ENCODE results near the gene RNF212. TPM values are rescaled to one million over a fixed set of nuclear protein-coding genes. Genes with fewer than 3 reads are reported as not detected.

The RNF212 gene
- total RNA-seq, 6 donors from 2014 or later, result 2.7 to 14.7 (median 5.3) TPM

DNA sequence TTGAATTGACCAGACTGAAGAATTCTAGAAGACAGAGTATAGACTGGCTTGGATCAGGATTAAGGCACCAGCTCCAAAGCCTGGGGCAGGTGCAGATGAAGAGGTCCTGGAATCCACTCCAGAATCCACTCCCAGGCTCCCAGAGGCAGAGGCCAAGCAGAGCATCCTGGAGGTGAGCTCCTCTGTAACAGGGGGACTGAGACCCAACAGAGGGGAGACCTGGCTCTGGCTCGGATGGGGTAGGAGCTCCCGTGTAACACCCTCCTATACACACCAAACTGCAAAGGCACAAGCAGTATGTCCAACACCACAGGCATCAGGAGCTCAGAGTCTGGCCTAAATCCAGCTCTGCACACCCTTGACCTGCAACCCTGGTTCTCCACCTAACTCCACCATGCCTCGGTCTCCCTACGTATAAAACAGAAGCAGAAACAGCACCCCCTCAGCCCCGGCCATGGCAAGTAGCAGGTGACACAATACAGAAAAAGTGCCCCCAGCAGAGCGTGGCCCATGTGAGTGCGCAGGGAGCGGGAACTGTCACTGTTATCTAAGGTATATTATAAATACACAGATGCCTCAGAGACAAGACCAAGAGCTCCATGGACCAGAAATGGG lies 14.9 kb downstream of the RNF212 start:
- H3K4me3 ChIP-seq, result no peak overlapping the region
- ATAC-seq (ENCODE audit: low FRiP score in 2 of 2), result peak in 1 of 2 donors; percentile 15
- no peaks in the 10 kb centered on the region for H3K36me3 ChIP-seq
- H3K27ac ChIP-seq, result no peak overlapping the region
- WGBS, 2 donors, result 95 to 97% methylated on average over 6 to 8 of the region's 8 CpGs
- no peaks in the 10 kb centered on the region for H3K27me3 ChIP-seq
- H3K4me1 ChIP-seq, result no peaks in the 10 kb centered on the region
- no peak for DNase-seq
- H3K9me3 ChIP-seq, result no peaks in the 10 kb centered on the region
- no peak for TF ChIP-seq EP300 (IDR thresholded peaks at IDR 0.05)
- TF ChIP-seq, protein P1, sequence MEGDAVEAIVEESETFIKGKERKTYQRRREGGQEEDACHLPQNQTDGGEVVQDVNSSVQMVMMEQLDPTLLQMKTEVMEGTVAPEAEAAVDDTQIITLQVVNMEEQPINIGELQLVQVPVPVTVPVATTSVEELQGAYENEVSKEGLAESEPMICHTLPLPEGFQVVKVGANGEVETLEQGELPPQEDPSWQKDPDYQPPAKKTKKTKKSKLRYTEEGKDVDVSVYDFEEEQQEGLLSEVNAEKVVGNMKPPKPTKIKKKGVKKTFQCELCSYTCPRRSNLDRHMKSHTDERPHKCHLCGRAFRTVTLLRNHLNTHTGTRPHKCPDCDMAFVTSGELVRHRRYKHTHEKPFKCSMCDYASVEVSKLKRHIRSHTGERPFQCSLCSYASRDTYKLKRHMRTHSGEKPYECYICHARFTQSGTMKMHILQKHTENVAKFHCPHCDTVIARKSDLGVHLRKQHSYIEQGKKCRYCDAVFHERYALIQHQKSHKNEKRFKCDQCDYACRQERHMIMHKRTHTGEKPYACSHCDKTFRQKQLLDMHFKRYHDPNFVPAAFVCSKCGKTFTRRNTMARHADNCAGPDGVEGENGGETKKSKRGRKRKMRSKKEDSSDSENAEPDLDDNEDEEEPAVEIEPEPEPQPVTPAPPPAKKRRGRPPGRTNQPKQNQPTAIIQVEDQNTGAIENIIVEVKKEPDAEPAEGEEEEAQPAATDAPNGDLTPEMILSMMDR (IDR thresholded peaks at IDR 0.05), result no peak

DNA sequence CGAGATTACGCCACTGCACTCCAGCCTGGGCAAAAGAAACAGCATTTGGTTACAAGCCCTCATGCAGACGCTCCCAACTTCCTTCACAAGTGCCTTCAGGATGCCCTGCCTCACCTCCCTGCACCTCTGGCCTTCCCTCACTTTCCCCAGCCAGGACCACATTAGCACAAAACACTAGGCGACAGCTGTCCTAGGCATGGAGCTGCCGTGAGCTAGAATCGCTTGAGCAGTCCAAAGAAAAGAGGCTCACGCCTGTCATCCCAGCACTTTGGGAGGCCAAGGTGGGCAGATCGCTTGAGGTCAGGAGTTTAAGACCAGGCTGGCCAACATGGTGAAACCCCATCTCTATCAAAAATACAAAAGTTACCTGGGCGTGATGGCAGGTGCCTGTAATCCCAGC lies 15.8 kb downstream of the RNF212 start:
- DNase-seq (no peak), ATAC-seq (ENCODE audit: low FRiP score in 2 of 2) (no peak)
- 80 to 88% methylated on average over 9 of the region's 9 CpGs for WGBS, 2 donors
- Histone ChIP-seq H3K27me3 (no peaks in the 10 kb centered on the region), H3K4me3 (no peak overlapping the region), H3K27ac (no peak overlapping the region), H3K36me3 (no peaks in the 10 kb centered on the region), H3K9me3 (no peaks in the 10 kb centered on the region), H3K4me1 (no peaks in the 10 kb centered on the region)
- TF ChIP-seq EP300 (IDR thresholded peaks at IDR 0.05) (no peak), POLR2A (IDR thresholded peaks at IDR 0.05) (no peak), POLR2AphosphoS5 (IDR thresholded peaks at IDR 0.05) (no peak)
- TF ChIP-seq, protein P1 (IDR thresholded peaks at IDR 0.05), result no peak

DNA sequence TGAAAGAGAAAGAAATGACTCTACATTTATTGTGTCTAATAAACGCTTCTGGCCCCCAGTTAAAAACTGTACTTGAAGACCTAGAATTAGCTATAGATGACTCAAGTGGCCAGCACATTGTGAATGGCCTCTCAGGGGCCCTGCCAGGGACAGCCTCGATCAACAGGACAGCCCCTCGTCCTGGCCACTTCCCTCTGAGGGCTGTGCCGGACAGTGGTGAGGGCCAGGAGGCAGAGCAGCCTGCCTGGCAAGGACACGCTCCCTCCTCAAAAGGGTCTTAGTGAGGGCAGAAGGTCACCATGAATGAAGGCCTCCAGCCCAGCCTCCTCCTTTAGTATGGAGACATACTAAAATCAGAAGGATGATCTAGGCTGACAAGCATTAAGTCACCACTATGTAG lies 16.5 kb downstream of the RNF212 start:
- no peak overlapping the region for H3K27ac ChIP-seq

DNA sequence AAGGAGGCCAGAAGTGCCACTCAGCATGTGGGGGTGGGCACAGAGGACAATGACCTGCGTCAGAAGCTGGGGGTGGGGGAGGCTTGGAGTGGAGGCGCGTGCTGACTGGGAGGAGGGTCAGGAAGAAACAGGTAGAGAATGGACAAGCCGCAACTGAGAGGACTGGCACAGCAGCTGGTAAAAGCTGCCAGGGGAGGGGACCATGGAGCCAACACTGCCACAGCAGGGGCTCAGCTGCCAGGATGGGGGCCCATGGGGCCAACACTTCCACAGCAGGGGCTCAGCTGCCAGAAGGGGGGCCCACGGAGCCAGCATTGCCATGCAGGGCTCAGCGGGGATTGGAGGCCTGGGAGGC lies 19.1 kb downstream of the RNF212 start:
- no peak for DNase-seq
- 67 to 68% methylated on average over 6 of the region's 6 CpGs for WGBS, 2 donors
- peaks cover 0 to 7% (median 0%) of the 10 kb centered on the region in 4 donors for H3K4me1 ChIP-seq
- H3K36me3 ChIP-seq, result no peaks in the 10 kb centered on the region
- H3K9me3 ChIP-seq, result no peaks in the 10 kb centered on the region
- TF ChIP-seq POLR2A (IDR thresholded peaks at IDR 0.05), result no peak
- no peak for TF ChIP-seq POLR2AphosphoS5 (IDR thresholded peaks at IDR 0.05)
- TF ChIP-seq EP300 (IDR thresholded peaks at IDR 0.05), result no peak
- TF ChIP-seq, protein P1 (IDR thresholded peaks at IDR 0.05), result no peak
- no peak overlapping the region for H3K4me3 ChIP-seq
- no peaks in the 10 kb centered on the region for H3K27me3 ChIP-seq
- no peak for ATAC-seq (ENCODE audit: low FRiP score in 2 of 2)
- H3K27ac ChIP-seq, result no peak overlapping the region

More for the DNA sequence above, 16.5 kb downstream of the RNF212 start:
- Histone ChIP-seq H3K4me1 (peaks cover 0 to 7% (median 0%) of the 10 kb centered on the region in 4 donors), H3K27me3 (no peaks in the 10 kb centered on the region), H3K9me3 (no peaks in the 10 kb centered on the region), H3K36me3 (no peaks in the 10 kb centered on the region), H3K4me3 (no peak overlapping the region)
- no peak for TF ChIP-seq POLR2AphosphoS5 (IDR thresholded peaks at IDR 0.05)
- ATAC-seq (ENCODE audit: low FRiP score in 2 of 2), result no peak
- no peak for DNase-seq
- 73 to 76% methylated on average over 5 of the region's 5 CpGs for WGBS, 2 donors

DNA sequence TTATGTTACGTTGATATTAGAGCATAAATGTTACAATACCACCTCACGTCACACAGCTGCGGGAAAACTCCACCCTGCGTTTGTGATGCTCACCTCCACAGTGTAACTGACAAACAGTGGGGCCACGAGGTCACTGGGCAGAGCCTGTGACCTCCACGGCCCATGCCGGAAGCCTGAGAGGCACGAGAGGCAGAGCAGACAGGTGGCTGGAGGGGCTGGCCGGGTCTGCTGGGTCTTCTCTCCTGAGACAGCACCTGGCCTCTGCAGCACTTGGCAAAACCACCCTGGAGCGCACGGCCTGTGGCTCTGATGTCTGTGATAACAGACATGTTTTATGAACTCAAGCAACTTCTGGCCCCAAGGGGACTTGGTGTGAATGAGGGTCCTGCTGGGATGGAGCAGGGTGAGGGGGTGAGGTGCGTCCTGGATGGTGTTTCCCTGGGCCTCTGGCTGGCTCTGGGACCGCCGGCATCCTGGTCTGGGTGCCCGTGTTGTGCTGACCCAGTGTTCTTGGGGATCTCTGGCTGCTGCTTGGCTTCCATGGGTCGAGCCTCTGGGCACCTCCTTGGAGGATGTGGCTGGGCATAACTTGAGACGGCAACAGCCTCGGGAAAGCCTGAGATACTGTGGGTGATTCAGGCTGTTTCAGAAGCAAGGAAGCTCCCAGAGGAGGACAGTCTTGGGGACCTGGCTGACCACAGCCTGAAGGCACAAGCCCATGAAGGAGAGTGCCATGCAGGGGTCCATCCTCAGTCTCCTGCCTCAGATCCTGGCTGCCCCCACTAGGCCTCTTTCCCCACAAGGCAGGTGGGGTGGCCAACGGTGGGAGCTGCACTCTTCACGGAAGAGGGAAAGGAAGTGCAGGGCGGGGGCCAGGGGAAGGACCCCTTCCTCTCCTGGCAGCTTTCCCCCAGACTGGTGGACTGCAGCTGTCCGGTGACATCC lies 19.7 kb downstream of the RNF212 start:
- DNase-seq, result no peak
- H3K4me1 ChIP-seq, result peaks cover 0 to 7% (median 0%) of the 10 kb centered on the region in 4 donors
- H3K4me3 ChIP-seq, result no peak overlapping the region
- peaks cover 0 to 5% (median 2%) of the 10 kb centered on the region in 4 donors for H3K9me3 ChIP-seq
- no peak for ATAC-seq (ENCODE audit: low FRiP score in 2 of 2)
- H3K27ac ChIP-seq, result no peak overlapping the region
- H3K36me3 ChIP-seq, result no peaks in the 10 kb centered on the region
- 68 to 77% methylated on average over 14 to 21 of the region's 22 CpGs for WGBS, 2 donors
- H3K27me3 ChIP-seq, result no peaks in the 10 kb centered on the region
- TF ChIP-seq, protein P1 (IDR thresholded peaks at IDR 0.05), result no peak
- TF ChIP-seq EP300 (IDR thresholded peaks at IDR 0.05) (no peak), POLR2A (IDR thresholded peaks at IDR 0.05) (no peak), POLR2AphosphoS5 (IDR thresholded peaks at IDR 0.05) (no peak)

All from upper lobe of left lung (tissue), 6 donors.